Hepatocyte (in vitro differentiated cells): ENCODE data around the gene KLF13. TPM values are rescaled to one million over a fixed set of nuclear protein-coding genes. Genes with fewer than 3 reads are reported as not detected.

Source experiments
- DNase-seq: peaks from one replicate; pipeline ENCODE4 v3.0.0-alpha.2; 2016; ENCODE audit warnings: low spot score
- H2AFZ ChIP-seq: fragments of 200-600 bp; sonication (generic); 2 replicates; pipeline ENCODE4 v1.6.0; 2016; ENCODE audit warnings: antibody characterized with exemption, mild to moderate bottlenecking
- H3K27ac ChIP-seq: fragments of 200-600 bp; sonication (generic); 2 replicates; pipeline ENCODE4 v1.5.1; 2016; ENCODE audit warnings: mild to moderate bottlenecking
- H3K27me3 ChIP-seq: fragments of 200-600 bp; sonication (generic); 2 replicates; pipeline ENCODE4 v1.6.1; 2016
- H3K36me3 ChIP-seq: fragments of 200-600 bp; sonication (generic); replicated peaks from 2 replicates; pipeline ENCODE4 v1.5.1; 2016; ENCODE audit warnings: low read depth; ENCODE audit not compliant: insufficient read depth
- H3K4me1 ChIP-seq: fragments of 200-600 bp; sonication (generic); 2 replicates; pipeline ENCODE4 v1.5.1; 2016; ENCODE audit warnings: mild to moderate bottlenecking, moderate library complexity; ENCODE audit not compliant: insufficient read depth
- H3K4me2 ChIP-seq: fragments of 200-600 bp; sonication (generic); 2 replicates; pipeline ENCODE4 v1.6.0; 2016
- H3K4me3 ChIP-seq: fragments of 200-600 bp; sonication (generic); 2 replicates; pipeline ENCODE4 v1.5.1; 2016; ENCODE audit warnings: mild to moderate bottlenecking
- H3K79me2 ChIP-seq: fragments of 200-600 bp; sonication (generic); 2 replicates; pipeline ENCODE4 v1.6.0; 2017; ENCODE audit warnings: mild to moderate bottlenecking
- H3K9me2 ChIP-seq: fragments of 200-600 bp; sonication (generic); replicated peaks from 2 replicates; pipeline ENCODE4 v1.6.0; 2017; ENCODE audit warnings: mild to moderate bottlenecking; ENCODE audit not compliant: insufficient read depth
- H3K9me3 ChIP-seq: fragments of 200-600 bp; sonication (generic); 2 replicates; pipeline ENCODE4 v1.5.1; 2016; ENCODE audit warnings: low read depth, mild to moderate bottlenecking
- H4K20me1 ChIP-seq: fragments of 200-600 bp; sonication (generic); 2 replicates; pipeline ENCODE4 v1.6.0; 2016; ENCODE audit warnings: mild to moderate bottlenecking; ENCODE audit not compliant: insufficient read depth, poor library complexity, severe bottlenecking
- CTCF ChIP-seq: fragments of 200-600 bp; sonication (generic); IDR thresholded peaks from 2 replicates; pipeline ENCODE4 v1.5.1; 2016; ENCODE audit warnings: antibody characterized with exemption, mild to moderate bottlenecking; ENCODE audit not compliant: poor library complexity
- EZH2 ChIP-seq: fragments of 200-600 bp; sonication (generic); IDR thresholded peaks from 2 replicates; pipeline ENCODE4 v1.6.1; 2016; ENCODE audit warnings: antibody characterized with exemption, mild to moderate bottlenecking, borderline replicate concordance
- EZH2phosphoT487 ChIP-seq: fragments of 200-600 bp; sonication (generic); IDR thresholded peaks from one replicate; pipeline ENCODE4 v1.6.1; 2018; ENCODE audit warnings: antibody characterized with exemption, mild to moderate bottlenecking, low read depth, moderate library complexity; ENCODE audit not compliant: unreplicated experiment, severe bottlenecking
- WGBS: methylation state at CpG from one replicate; pipeline ENCODE4 v1.1.6; 2016; ENCODE audit warnings: low lambda C conversion rate; ENCODE audit errors: missing lambda C conversion rate; 5-methylcytosine and 5-hydroxymethylcytosine counted together
- polyA plus RNA-seq: library from polyadenylated mRNA; unstranded; fragments of >200 nt; fragmentation: Nextera tagmentation; extraction: Ambion mirVana; gene quantifications from 2 replicates; pipeline ENCODE4 v1.2.1, GENCODE V29; 2016
- total RNA-seq: library from RNA; depleted of rRNA; stranded (reverse); fragments of >200 nt; gene quantifications from 2 replicates; pipeline ENCODE4 v1.2.3, GENCODE V29; 2014

KLF13 gene
- total and polyA plus RNA-seq, 2 experiments from 2014 or later: 32.7 to 51.2 TPM

- Histone ChIP-seq H3K9me2 (no peaks in the 10 kb centered on the region), H3K4me2 (no peak overlapping the region), H3K36me3 (no peaks in the 10 kb centered on the region), H3K4me1 (peaks cover 19% of the 10 kb centered on the region), H3K4me3 (no peak overlapping the region), H3K27ac (no peak overlapping the region), H2AFZ (no peak overlapping the region), H3K79me2 (no peaks in the 10 kb centered on the region), H4K20me1 (no peaks in the 10 kb centered on the region), H3K27me3 (peaks cover 2% of the 10 kb centered on the region), H3K9me3 (no peaks in the 10 kb centered on the region)
- 75% methylated on average over 10 of the region's 10 CpGs for WGBS
- TF ChIP-seq CTCF: no peak
- TF ChIP-seq EZH2phosphoT487: no peak
- no peak for TF ChIP-seq EZH2
- DNase-seq: no peak
Observed at GRCh38 chr15:31398677-31399301, 72.2 kb downstream of the KLF13 start.

- TF ChIP-seq CTCF: no peak
- TF ChIP-seq EZH2: no peak
- TF ChIP-seq EZH2phosphoT487: no peak
- WGBS: 87% methylated on average over 8 of the region's 8 CpGs
- H2AFZ ChIP-seq: no peak overlapping the region
- no peaks in the 10 kb centered on the region for H3K27me3 ChIP-seq
- no peaks in the 10 kb centered on the region for H3K9me3 ChIP-seq
- H3K4me2 ChIP-seq: no peak overlapping the region
- DNase-seq: no peak
- H3K27ac ChIP-seq: no peak overlapping the region
- no peaks in the 10 kb centered on the region for H3K36me3 ChIP-seq
- H3K4me1 ChIP-seq: peaks cover 19% of the 10 kb centered on the region
- H4K20me1 ChIP-seq: no peaks in the 10 kb centered on the region
- H3K79me2 ChIP-seq: no peaks in the 10 kb centered on the region
- no peak overlapping the region for H3K4me3 ChIP-seq
- no peaks in the 10 kb centered on the region for H3K9me2 ChIP-seq
Observed at GRCh38 chr15:31399544-31400171, 73.0 kb downstream of the KLF13 start.

- Histone ChIP-seq H3K27me3 (no peaks in the 10 kb centered on the region), H2AFZ (no peak overlapping the region), H3K9me2 (no peaks in the 10 kb centered on the region), H3K27ac (no peak overlapping the region), H3K36me3 (no peaks in the 10 kb centered on the region), H3K9me3 (no peaks in the 10 kb centered on the region), H3K4me3 (no peak overlapping the region), H4K20me1 (no peaks in the 10 kb centered on the region), H3K4me1 (peaks cover 19% of the 10 kb centered on the region), H3K4me2 (no peak overlapping the region), H3K79me2 (no peaks in the 10 kb centered on the region)
- WGBS: 87% methylated on average over 13 of the region's 13 CpGs
- DNase-seq: no peak
- TF ChIP-seq CTCF (no peak), EZH2 (no peak), EZH2phosphoT487 (no peak)
Observed at GRCh38 chr15:31400222-31400927, 73.7 kb downstream of the KLF13 start.
